ENCODE results near the gene KCNMA1.

KCNMA1 gene

GRCh38 chr10:77553311-77553710, 84.3 kb downstream of the KCNMA1 start:
- no peak for DNase-seq

GRCh38 chr10:77552252-77552651, 85.4 kb downstream of the KCNMA1 start:
- DNase-seq = no peak

- no peak for DNase-seq
Observed at GRCh38 chr10:77550378-77550777, 87.2 kb downstream of the KCNMA1 start.

GRCh38 chr10:77548671-77549070, 88.9 kb downstream of the KCNMA1 start:
- DNase-seq = no peak

- no peak for DNase-seq
Observed at GRCh38 chr10:77548157-77548556, 89.5 kb downstream of the KCNMA1 start.

GRCh38 chr10:77547307-77548050, 90.1 kb downstream of the KCNMA1 start:
- no peak for DNase-seq

- no peak for DNase-seq
Observed at GRCh38 chr10:77546042-77546441, 91.6 kb downstream of the KCNMA1 start.

GRCh38 chr10:77545585-77545984, 92.0 kb downstream of the KCNMA1 start:
- DNase-seq = no peak

- DNase-seq = no peak
Observed at GRCh38 chr10:77544617-77545016, 93.0 kb downstream of the KCNMA1 start.

GRCh38 chr10:77542710-77543259, 94.8 kb downstream of the KCNMA1 start:
- DNase-seq = no peak

GRCh38 chr10:77541944-77542343, 95.7 kb downstream of the KCNMA1 start:
- no peak for DNase-seq

- no peak for DNase-seq
Observed at GRCh38 chr10:77541247-77541646, 96.4 kb downstream of the KCNMA1 start.

- DNase-seq = no peak
Observed at GRCh38 chr10:77539147-77539935, 98.3 kb downstream of the KCNMA1 start.

- no peak for DNase-seq
Observed at GRCh38 chr10:77537720-77538373, 99.8 kb downstream of the KCNMA1 start.

- DNase-seq = no peak
Observed at GRCh38 chr10:77537071-77537470, 100.5 kb downstream of the KCNMA1 start.

GRCh38 chr10:77533887-77534278, 103.7 kb downstream of the KCNMA1 start:
- no peak for DNase-seq

- no peak for DNase-seq
Observed at GRCh38 chr10:77533146-77533886, 104.3 kb downstream of the KCNMA1 start.

GRCh38 chr10:77532068-77532467, 105.5 kb downstream of the KCNMA1 start:
- no peak for DNase-seq

GRCh38 chr10:77531441-77532001, 106.1 kb downstream of the KCNMA1 start:
- no peak for DNase-seq

GRCh38 chr10:77530011-77530410, 107.6 kb downstream of the KCNMA1 start:
- DNase-seq = no peak

- no peak for DNase-seq
Observed at GRCh38 chr10:77529050-77529576, 108.5 kb downstream of the KCNMA1 start.

GRCh38 chr10:77527839-77528238, 109.8 kb downstream of the KCNMA1 start:
- no peak for DNase-seq
